ENCODE results near the gene SEMA3B. TPM values are rescaled to one million over a fixed set of nuclear protein-coding genes. Genes with fewer than 3 reads are reported as not detected.
"Not testable (repeated sequence)": the region's sequence is repeated elsewhere in the genome, so short reads cannot be mapped to it uniquely, and the experiment has no call there.

The SEMA3B gene
- under 1 TPM; 0.52 to 0.84 TPM for total RNA-seq

DNA sequence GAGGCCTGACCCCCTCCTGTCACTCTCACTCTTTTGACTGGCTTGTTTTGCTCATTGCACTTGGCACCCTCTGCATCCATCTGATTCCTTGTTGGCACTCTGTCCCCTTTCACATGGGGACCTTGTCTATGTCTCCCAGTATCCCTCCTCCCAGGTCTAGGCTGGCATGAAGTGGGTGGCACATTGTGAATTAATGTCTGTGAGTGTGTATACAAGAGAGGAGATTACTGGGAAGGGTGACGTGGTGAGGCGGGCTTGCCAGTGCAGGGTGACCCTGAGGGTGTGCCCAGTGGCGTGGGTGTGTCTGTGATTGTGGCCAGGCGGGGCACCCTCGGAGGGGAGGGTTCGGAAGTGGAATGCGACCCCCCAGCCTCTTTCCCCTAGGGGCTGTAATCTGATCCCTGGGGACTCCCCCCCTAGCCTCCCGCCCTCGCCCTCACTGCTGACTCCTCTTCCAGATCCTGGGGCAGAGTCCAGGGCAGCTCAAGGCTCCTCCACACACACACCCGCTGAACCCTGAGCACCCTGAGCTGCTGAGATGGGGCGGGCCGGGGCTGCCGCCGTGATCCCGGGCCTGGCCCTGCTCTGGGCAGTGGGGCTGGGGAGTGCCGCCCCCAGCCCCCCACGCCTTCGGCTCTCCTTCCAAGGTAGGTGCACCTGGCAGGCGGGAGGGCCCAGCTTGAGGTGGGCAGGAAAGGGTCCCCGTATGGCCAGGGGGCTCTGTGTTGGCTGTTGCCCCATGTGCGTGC lies at the start of gene SEMA3B:
SEMA3B (plus strand) TSS at position 445 of the 749 bp plus-strand sequence; CDS start at position 539, 94 bp downstream.
- ChIA-PET POLR2A (no interaction called here), CTCF (interaction anchor here (1.1 to 2.5 kb wide), 3 partner anchors 22 to 65 kb away, joined by 3 to 7 read pairs (median 3); no protein-coding TSS in a partner anchor)
- Mint-ChIP-seq H3K9me3 (ENCODE audit: insufficient read depth) (no peaks in the 10 kb centered on the region), H3K36me3 (ENCODE audit: low read depth) (no peaks in the 10 kb centered on the region), H3K27ac (no peak within 1 kb of the TSS), H3K4me3 (no peak within 1 kb of the TSS), H3K4me1 (ENCODE audit: low read depth) (peaks cover 14% of the 10 kb centered on the region), H3K27me3 (ENCODE audit: low read depth) (peaks cover 23% of the 10 kb centered on the region)
- ATAC-seq = no peak
- no peak for DNase-seq

DNA sequence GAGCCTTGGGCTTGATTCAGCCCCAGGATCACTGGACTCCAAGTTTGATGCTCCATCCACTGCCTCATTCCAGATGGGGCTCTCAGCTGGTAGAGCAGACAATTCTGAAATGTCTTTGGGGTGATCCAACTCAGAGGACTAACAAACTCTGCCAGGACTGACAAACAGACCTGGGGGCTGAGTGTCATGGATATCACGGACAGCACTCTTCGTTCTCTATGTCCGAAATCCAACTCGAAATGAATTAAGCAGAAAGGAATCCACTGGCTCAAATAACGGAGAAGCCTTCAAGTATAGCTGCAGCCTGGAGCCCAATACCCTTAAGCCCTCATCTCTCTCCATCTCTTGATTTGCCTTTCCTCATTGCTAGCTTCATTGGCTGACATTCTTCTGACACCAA lies 49.7 kb upstream of the SEMA3B start:
- DNase-seq (no peak), ATAC-seq (no peak)
- H3K27ac Mint-ChIP-seq = no peak overlapping the region
- no peaks in the 10 kb centered on the region for H3K36me3 Mint-ChIP-seq (ENCODE audit: low read depth)
- ChIA-PET POLR2A (no interaction called here), CTCF (interaction anchor here (0.9 to 4.4 kb wide), 4 partner anchors 19 to 27 kb away, joined by 3 to 49 read pairs (median 3); partner anchors contain the start of gene GNAT1)
- peaks cover 9% of the 10 kb centered on the region for H3K4me1 Mint-ChIP-seq (ENCODE audit: low read depth)
- no peak overlapping the region for H3K4me3 Mint-ChIP-seq
- H3K9me3 Mint-ChIP-seq (ENCODE audit: insufficient read depth) = no peaks in the 10 kb centered on the region
- H3K27me3 Mint-ChIP-seq (ENCODE audit: low read depth) = peaks cover 8% of the 10 kb centered on the region

DNA sequence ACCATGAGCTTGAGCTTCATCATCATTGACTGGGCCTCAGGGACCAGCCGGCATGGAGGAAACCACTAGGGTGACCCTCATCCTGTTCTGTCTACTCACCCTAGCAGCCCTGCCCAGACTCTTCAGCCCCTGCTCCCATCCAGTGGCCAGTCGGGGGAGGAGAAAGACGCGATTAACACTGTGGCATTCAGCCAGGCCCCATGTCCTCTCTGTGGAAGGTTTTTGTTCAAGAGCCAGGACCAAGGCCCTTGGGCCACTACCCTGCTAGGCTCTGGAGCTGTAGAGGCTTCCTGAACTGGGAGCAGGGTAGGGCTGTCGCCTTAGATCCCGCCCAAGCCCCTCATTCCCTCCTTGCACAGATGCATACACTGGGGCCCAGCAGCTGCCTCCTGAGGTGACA lies 48.8 kb upstream of the SEMA3B start:
- ChIA-PET POLR2A (no interaction called here), CTCF (interaction anchor here (0.8 to 4.4 kb wide), 5 partner anchors 16 to 27 kb away, joined by 3 to 49 read pairs (median 3); partner anchors contain the start of gene GNAT1)
- H3K4me1 Mint-ChIP-seq (ENCODE audit: low read depth) = peaks cover 9% of the 10 kb centered on the region
- peaks cover 12% of the 10 kb centered on the region for H3K27me3 Mint-ChIP-seq (ENCODE audit: low read depth)
- no peaks in the 10 kb centered on the region for H3K9me3 Mint-ChIP-seq (ENCODE audit: insufficient read depth)
- no peak for ATAC-seq
- H3K27ac Mint-ChIP-seq = no peak overlapping the region
- DNase-seq = no peak
- H3K4me3 Mint-ChIP-seq = no peak overlapping the region
- no peaks in the 10 kb centered on the region for H3K36me3 Mint-ChIP-seq (ENCODE audit: low read depth)

DNA sequence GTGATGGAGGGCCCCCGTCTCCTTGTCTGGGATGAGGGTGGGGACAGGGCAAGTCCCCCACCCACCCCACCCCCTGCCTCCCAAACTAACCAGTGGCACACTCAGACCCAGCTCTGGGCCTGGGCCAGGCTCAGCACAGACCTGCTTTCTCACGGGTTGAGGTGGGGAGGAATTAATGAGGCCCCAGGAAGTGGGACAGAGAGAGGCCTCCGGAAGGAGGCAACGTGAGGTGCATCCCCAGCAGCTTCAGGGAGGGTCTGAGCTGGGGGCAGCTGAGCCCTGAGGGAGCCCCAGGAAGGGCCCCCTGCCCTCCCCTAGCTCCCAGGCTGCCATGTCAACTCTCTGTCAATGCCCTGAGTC lies 47.9 kb upstream of the SEMA3B start:
- ChIA-PET POLR2A (no interaction called here), CTCF (interaction anchor here (1.1 to 4.4 kb wide), 4 partner anchors 17 to 36 kb away, joined by 3 to 49 read pairs (median 6); partner anchors contain the start of gene GNAT1)
- no peaks in the 10 kb centered on the region for H3K36me3 Mint-ChIP-seq (ENCODE audit: low read depth)
- peaks cover 16% of the 10 kb centered on the region for H3K27me3 Mint-ChIP-seq (ENCODE audit: low read depth)
- H3K9me3 Mint-ChIP-seq (ENCODE audit: insufficient read depth) = no peaks in the 10 kb centered on the region
- no peak for DNase-seq
- H3K4me1 Mint-ChIP-seq (ENCODE audit: low read depth) = peaks cover 15% of the 10 kb centered on the region
- no peak for ATAC-seq
- no peak overlapping the region for H3K4me3 Mint-ChIP-seq
- peak overlapping the region; percentile 52 for H3K27ac Mint-ChIP-seq

DNA sequence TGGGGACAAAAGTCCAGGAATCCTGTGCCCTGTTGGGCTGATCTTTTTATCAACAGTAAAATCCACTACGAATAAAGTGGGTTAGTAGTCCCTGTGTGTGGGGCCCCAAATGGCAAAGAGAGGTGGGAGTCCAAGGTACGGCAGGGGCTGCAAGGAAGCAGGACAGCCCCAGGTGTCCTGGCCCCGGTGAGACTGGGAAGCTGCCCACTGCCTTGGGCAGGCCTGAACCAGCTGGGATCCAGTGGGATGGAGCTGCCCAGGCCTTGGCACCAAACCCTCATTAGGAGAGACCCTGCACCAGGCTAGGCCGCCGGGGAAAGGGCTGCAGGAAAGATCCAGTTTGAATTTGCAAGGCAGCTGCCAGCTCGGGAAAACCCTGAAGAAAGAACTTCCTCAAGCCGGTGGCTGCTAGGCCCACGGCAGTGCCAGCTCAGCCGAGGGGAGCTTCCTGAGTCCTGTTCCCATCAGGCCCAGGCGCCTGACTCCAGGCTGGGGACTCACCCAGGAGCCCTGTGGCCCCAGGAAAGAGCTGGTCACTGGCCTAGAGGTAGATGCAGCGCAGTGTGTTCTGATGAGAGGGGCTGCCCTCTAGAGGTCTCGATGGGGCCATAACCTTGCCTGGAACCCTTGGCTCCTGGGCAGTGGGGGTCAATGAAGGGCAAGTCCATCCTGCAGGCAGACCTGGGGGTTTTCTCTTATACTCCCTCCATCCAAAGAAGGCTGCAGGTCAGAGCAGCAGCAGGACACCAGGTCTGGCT lies 47.4 kb upstream of the SEMA3B start:
- H3K27ac Mint-ChIP-seq = peak overlapping the region; percentile 52
- no peaks in the 10 kb centered on the region for H3K36me3 Mint-ChIP-seq (ENCODE audit: low read depth)
- ChIA-PET POLR2A (interaction anchor here (1.0 kb wide), 1 partner anchor 27 kb away, joined by 6 read pairs; no protein-coding TSS in a partner anchor), CTCF (interaction anchor here (1.1 to 4.4 kb wide), 4 partner anchors 18 to 35 kb away, joined by 3 to 49 read pairs (median 6); partner anchors contain the start of gene GNAT1)
- ATAC-seq (no peak), DNase-seq (no peak)
- H3K9me3 Mint-ChIP-seq (ENCODE audit: insufficient read depth) = no peaks in the 10 kb centered on the region
- H3K27me3 Mint-ChIP-seq (ENCODE audit: low read depth) = peaks cover 16% of the 10 kb centered on the region
- H3K4me1 Mint-ChIP-seq (ENCODE audit: low read depth) = peaks cover 19% of the 10 kb centered on the region
- H3K4me3 Mint-ChIP-seq = no peak overlapping the region

DNA sequence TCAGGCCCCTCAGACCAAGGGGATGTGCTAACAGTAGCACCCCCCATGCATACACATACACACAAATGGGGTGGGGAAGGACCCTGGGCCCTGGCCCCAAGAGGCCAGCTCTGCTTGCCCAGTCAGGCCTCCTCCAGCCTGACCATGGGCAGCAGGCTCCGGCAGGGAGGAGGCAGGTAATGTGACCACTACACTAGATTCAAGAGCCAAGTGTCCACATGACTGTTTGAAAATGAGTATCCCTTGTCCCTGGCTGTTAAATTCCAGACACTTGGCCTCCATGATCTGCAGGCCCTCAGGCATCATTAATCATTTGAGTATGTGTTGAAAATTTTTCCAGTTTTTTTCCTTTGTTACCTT lies 46.8 kb upstream of the SEMA3B start:
- H3K36me3 Mint-ChIP-seq (ENCODE audit: low read depth) = no peaks in the 10 kb centered on the region
- ATAC-seq (no peak), DNase-seq (no peak)
- H3K27ac Mint-ChIP-seq = no peak overlapping the region
- no peaks in the 10 kb centered on the region for H3K9me3 Mint-ChIP-seq (ENCODE audit: insufficient read depth)
- H3K4me3 Mint-ChIP-seq = no peak overlapping the region
- CTCF ChIA-PET = interaction anchor here (1.1 to 4.4 kb wide), 3 partner anchors 24 to 34 kb away, joined by 3 to 49 read pairs (median 9); partner anchors contain the start of gene GNAT1
- H3K27me3 Mint-ChIP-seq (ENCODE audit: low read depth) = peaks cover 16% of the 10 kb centered on the region
- POLR2A ChIA-PET = interaction anchor here (1.0 kb wide), 1 partner anchor 27 kb away, joined by 6 read pairs; no protein-coding TSS in a partner anchor
- H3K4me1 Mint-ChIP-seq (ENCODE audit: low read depth) = peaks cover 23% of the 10 kb centered on the region

DNA sequence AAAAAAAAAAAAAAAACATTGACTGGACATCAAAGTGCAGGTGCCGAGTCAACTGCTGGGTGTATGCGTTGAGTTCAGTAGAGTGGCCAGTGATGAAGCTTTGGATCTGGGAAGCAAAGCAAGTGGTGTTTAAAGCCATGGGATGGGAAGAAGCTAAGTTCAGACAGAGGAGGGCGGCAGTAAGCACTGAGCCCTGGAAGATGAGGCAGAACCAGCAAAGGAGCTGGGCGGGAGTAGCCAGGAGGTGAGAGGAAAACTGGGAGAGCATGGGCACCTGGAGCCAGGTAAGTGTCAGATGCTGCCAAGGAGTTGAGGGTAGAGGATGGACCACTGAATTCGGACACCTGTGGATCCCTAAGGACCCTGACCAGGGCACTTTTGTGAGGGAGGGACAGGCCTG lies 44.3 kb upstream of the SEMA3B start:
- H3K4me3 Mint-ChIP-seq = no peak overlapping the region
- H3K36me3 Mint-ChIP-seq (ENCODE audit: low read depth) = no peaks in the 10 kb centered on the region
- ATAC-seq = no peak
- no peaks in the 10 kb centered on the region for H3K9me3 Mint-ChIP-seq (ENCODE audit: insufficient read depth)
- no peak overlapping the region for H3K27ac Mint-ChIP-seq
- H3K4me1 Mint-ChIP-seq (ENCODE audit: low read depth) = peaks cover 42% of the 10 kb centered on the region
- no peak for DNase-seq
- ChIA-PET CTCF (interaction anchor here (1.4 to 7.6 kb wide), 8 partner anchors 10 to 103 kb away, joined by 3 to 185 read pairs (median 15); partner anchors contain the start of genes GNAI2, GNAT1 and LSMEM2), POLR2A (no interaction called here)
- peaks cover 16% of the 10 kb centered on the region for H3K27me3 Mint-ChIP-seq (ENCODE audit: low read depth)

DNA sequence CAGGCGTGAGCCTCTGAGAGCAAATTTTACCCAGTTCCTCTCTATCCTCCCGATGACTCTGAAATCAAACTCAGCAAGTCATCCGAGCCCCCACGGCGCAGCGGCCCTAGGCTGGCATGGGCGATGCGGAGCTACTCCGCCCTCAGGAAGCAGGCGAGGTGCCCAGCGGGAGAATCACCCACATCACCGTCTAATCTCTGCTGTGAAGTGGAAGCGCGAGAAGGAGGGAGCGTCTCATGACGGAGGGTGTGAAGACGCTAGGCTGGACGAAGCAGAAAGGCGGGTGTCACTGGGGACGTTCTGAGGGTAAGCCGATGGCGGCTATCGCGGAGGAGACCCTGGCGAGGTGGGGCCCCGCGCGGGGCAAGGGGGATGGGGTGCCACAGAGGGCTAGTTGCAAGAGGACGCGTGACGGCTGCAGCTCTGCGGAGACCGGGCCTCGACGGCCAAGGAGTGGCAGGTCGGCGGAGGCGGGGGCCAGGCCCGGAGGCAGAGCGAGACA lies 42.0 kb upstream of the SEMA3B start:
- Mint-ChIP-seq H3K9me3 (ENCODE audit: insufficient read depth) (no peaks in the 10 kb centered on the region), H3K4me3 (peak overlapping the region; percentile 91), H3K36me3 (ENCODE audit: low read depth) (no peaks in the 10 kb centered on the region), H3K27ac (peak overlapping the region; percentile 90), H3K27me3 (ENCODE audit: low read depth) (peaks cover 16% of the 10 kb centered on the region), H3K4me1 (ENCODE audit: low read depth) (peaks cover 34% of the 10 kb centered on the region)
- peak; percentile 27 for ATAC-seq
- ChIA-PET POLR2A (interaction anchor here (0.6 to 3.0 kb wide), 8 partner anchors 9 to 381 kb away, joined by 3 to 23 read pairs (median 10); no protein-coding TSS in a partner anchor), CTCF (interaction anchor here (0.7 to 7.6 kb wide), 27 partner anchors 9 to 127 kb away, joined by 3 to 185 read pairs (median 6); partner anchors contain the start of genes GNAI2, GNAT1, HYAL3 and NAA80)
- DNase-seq = peak; percentile 59

DNA sequence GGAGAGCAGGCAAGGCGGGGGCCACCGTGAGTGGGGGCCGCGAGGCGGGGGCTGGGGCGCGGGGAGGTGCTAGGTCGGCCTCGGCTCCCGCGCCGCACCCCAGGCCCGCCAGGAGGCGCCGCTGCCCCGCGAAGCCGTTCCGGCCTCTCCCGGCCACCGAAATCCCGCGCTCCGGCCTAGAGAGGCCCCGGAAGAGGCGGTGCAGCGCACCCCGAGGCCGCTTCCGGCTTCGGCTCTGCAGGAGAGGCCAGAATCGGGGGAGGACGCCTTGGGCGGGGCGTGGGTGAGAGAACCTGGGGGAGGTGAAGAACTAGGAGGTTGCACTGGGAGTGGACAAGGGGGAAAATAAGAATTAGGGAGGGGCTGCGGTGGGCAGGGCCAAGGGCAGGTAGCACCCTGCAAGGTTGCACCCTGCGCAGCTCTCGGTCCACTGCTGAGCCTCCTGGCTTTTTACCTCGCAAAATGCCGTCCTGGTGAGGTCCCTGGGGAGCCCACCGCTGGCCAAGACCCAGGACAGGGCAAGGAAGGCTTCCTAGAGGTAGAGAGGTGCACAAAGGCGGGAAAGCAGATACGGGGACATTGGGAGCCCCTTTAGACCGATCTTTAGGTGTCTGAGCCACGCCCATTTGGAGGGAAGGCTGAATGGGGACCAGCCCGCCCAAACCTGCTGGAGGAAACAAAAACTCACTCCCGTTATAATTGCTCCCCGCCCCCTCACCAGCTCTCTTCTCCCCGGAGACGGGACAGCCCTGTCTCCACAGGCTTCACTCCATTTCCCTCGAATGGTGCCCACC lies 41.4 kb upstream of the SEMA3B start:
- Mint-ChIP-seq H3K27me3 (ENCODE audit: low read depth) (peaks cover 16% of the 10 kb centered on the region), H3K27ac (peak overlapping the region; percentile 90), H3K4me3 (peak overlapping the region; percentile 91), H3K36me3 (ENCODE audit: low read depth) (no peaks in the 10 kb centered on the region), H3K4me1 (ENCODE audit: low read depth) (peaks cover 34% of the 10 kb centered on the region), H3K9me3 (ENCODE audit: insufficient read depth) (no peaks in the 10 kb centered on the region)
- ChIA-PET POLR2A (interaction anchor here (0.6 to 3.0 kb wide), 10 partner anchors 10 to 381 kb away, joined by 3 to 23 read pairs (median 5); partner anchors contain the start of genes HYAL3 and NAA80), CTCF (interaction anchor here (0.7 to 7.6 kb wide), 29 partner anchors 8 to 127 kb away, joined by 3 to 185 read pairs (median 5); partner anchors contain the start of genes GNAI2, GNAT1, HYAL3 and NAA80)
- ATAC-seq (peak; percentile 89), DNase-seq (peak; percentile 94)

DNA sequence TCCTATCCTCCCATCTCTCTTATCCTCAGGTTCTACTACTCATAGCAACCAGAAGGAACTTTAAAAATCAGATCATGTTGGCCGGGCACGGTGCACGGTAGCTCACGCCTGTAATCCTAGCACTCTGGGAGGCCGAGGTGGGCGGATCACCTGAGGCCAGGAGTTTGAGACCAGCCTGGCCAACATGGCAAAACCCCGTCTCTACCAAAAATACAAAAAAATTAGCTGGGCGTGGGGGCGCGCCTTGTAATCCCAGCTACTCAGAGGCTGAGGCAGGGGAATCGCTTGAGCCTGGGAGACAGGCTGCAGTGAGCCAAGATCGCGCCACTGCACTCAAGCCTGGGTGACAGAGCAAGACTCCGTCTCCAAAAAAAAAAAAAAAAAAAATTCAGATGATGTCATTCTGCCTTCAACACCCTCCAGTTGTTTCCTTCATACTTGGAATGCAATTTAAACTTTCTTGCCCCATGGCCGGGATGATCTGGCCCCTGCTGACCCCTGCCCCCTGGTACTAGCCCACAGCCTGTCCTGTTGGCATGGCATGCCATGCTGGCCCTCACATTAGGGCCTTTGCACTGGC lies 40.7 kb upstream of the SEMA3B start:
- not testable (repeated sequence) for H3K36me3 Mint-ChIP-seq (ENCODE audit: low read depth); H3K9me3 Mint-ChIP-seq (ENCODE audit: insufficient read depth); DNase-seq; ATAC-seq
- ChIA-PET POLR2A (interaction anchor here (1.1 to 3.0 kb wide), 6 partner anchors 9 to 71 kb away, joined by 3 to 23 read pairs (median 18); partner anchors contain the start of genes HYAL3 and NAA80), CTCF (interaction anchor here (1.0 to 7.6 kb wide), 13 partner anchors 8 to 93 kb away, joined by 3 to 185 read pairs (median 22); partner anchors contain the start of genes GNAI2, GNAT1, HYAL3 and NAA80)
- Mint-ChIP-seq H3K27ac (peak overlapping the region; percentile 90), H3K4me1 (ENCODE audit: low read depth) (peaks cover 34% of the 10 kb centered on the region), H3K27me3 (ENCODE audit: low read depth) (peaks cover 14% of the 10 kb centered on the region), H3K4me3 (peak overlapping the region; percentile 91)
